ENCODE data around the gene UCK2.

DNA sequence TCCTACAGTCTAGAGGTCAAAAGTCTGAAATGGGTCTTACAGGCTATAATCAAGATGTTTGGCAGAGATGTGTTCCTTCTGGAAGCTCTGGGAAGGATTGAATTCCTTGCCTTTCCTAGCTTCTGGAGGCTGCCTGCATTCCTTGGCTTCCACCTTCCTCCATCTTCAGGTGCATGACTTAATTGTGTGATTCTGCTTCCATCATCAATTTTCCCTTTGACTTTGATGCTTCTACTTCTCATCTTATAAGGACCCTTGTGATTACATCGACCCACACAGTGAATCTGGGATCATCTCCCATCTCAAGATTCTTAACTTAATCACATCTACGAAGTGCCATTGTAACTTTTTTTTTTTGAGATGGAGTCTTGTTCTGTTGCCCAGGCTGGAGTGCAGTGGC is 111.4 kb downstream of the UCK2 start:
- TF ChIP-seq, protein P1, sequence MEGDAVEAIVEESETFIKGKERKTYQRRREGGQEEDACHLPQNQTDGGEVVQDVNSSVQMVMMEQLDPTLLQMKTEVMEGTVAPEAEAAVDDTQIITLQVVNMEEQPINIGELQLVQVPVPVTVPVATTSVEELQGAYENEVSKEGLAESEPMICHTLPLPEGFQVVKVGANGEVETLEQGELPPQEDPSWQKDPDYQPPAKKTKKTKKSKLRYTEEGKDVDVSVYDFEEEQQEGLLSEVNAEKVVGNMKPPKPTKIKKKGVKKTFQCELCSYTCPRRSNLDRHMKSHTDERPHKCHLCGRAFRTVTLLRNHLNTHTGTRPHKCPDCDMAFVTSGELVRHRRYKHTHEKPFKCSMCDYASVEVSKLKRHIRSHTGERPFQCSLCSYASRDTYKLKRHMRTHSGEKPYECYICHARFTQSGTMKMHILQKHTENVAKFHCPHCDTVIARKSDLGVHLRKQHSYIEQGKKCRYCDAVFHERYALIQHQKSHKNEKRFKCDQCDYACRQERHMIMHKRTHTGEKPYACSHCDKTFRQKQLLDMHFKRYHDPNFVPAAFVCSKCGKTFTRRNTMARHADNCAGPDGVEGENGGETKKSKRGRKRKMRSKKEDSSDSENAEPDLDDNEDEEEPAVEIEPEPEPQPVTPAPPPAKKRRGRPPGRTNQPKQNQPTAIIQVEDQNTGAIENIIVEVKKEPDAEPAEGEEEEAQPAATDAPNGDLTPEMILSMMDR (IDR thresholded peaks at IDR 0.05; ENCODE audit: low read depth, low read length): no peak
- no peak for TF ChIP-seq EZH2phosphoT487 (IDR thresholded peaks at IDR 0.05; ENCODE audit: low read depth)
